Esophagus squamous epithelium (tissue), 4 donors: Measurements from ENCODE around the gene WDR76.
"Not testable (repeated sequence)": the region's sequence is repeated elsewhere in the genome, so short reads cannot be mapped to it uniquely, and the experiment has no call there.

Source experiments
- POLR2A ChIP-seq, 4 donors: fragments of 450-650 bp; IDR thresholded peaks; one replicate each; pipeline ENCODE4 v1.6.1; 2017; ENCODE audit warnings: antibody characterized with exemption in 4 of 4, mild to moderate bottlenecking in 4 of 4, moderate library complexity in 3 of 4
- TF ChIP-seq, protein P1 (sequence below), 6 experiments: fragments of 450-650 bp in 4 of 6; fragments of 200-600 bp in 2 of 6; sonication (generic) in 2 of 6; IDR thresholded peaks; one replicate each; pipeline ENCODE4 v1.5.1; 2016 to 2019; ENCODE audit warnings: antibody characterized with exemption in 6 of 6, mild to moderate bottlenecking in 4 of 6, moderate library complexity in 4 of 6

DNA sequence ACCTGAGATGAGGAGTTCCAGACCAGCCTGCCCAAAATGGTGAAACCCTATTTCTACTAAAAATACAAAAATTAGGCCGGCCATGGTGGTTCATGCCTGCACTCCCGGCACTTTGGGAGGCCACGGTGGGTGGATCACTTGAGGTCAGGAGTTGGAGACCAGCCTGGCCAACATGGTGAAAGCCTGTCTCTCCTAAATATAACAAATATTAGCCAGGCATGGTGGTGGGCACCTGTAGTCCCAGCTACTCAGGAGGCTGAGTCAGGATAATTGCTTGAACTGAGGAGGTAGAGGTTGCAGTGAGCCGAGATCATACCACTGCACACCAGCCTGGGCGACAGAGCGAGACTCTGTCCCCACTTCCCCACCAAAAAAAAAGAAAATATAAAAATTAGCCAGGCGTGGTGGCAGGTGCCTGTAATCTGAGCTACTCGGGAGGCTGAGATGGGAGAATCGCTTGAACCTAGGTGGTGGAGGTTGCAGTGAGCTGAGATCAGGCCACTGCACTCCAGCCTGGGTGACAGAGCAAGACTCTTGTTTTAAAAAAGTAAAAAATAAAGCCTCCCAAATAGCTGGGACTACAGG lies 4.0 kb downstream of the WDR76 start:
- TF ChIP-seq, protein P1, sequence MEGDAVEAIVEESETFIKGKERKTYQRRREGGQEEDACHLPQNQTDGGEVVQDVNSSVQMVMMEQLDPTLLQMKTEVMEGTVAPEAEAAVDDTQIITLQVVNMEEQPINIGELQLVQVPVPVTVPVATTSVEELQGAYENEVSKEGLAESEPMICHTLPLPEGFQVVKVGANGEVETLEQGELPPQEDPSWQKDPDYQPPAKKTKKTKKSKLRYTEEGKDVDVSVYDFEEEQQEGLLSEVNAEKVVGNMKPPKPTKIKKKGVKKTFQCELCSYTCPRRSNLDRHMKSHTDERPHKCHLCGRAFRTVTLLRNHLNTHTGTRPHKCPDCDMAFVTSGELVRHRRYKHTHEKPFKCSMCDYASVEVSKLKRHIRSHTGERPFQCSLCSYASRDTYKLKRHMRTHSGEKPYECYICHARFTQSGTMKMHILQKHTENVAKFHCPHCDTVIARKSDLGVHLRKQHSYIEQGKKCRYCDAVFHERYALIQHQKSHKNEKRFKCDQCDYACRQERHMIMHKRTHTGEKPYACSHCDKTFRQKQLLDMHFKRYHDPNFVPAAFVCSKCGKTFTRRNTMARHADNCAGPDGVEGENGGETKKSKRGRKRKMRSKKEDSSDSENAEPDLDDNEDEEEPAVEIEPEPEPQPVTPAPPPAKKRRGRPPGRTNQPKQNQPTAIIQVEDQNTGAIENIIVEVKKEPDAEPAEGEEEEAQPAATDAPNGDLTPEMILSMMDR (IDR thresholded peaks at IDR 0.05) = not testable (repeated sequence)
- not testable (repeated sequence) for TF ChIP-seq POLR2A (IDR thresholded peaks at IDR 0.05)
